HG03342 (cell line): ENCODE measurements around the gene EXOC6B.

Experiments used
- ATAC-seq: cut with Tn5 transposase; IDR thresholded peaks from one replicate; pipeline ENCODE4 v1.9.1; 2021; ENCODE audit warnings: mild to moderate bottlenecking, moderate library complexity; ENCODE audit not compliant: unreplicated experiment

Gene EXOC6B

DNA sequence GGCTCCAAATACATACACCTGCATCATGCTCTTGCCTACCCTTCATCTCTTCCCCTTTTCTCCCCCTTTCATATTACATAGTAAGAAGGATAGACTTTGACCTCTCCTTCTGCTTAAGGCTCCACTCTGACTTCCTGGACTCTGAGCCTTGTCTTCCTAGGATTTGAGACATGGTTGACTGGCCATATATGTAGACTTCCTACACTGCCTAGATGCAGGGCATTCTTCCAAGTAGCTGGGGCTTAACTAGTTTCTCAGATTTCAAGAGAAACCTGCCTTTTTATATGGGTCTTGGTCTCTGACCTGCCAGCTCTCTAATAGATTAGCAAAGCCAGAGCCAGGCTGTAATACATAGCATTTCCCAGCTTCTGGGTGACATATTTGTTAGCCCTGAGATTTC lies 642.8 kb downstream of the EXOC6B start:
- ATAC-seq: no peak

DNA sequence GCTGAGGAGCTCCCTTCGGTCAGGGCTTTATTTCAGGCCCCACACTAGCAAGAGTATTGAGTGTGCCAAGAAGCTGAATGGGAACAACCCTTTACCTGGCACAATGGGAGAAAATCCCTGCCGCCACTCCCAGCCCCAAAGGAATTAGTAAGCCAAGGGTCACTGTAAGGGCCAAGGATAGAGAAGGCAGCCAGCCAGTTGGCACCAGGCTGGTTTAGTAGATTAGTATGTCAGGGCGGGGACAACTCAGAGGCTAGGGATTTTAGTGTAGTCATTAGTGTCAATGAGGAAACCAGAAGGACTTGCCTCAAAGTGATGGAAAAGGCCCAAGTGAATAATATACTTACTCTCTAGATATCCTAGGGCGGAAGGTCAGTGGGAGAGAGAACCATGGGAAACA lies 643.3 kb downstream of the EXOC6B start:
- ATAC-seq: no peak

DNA sequence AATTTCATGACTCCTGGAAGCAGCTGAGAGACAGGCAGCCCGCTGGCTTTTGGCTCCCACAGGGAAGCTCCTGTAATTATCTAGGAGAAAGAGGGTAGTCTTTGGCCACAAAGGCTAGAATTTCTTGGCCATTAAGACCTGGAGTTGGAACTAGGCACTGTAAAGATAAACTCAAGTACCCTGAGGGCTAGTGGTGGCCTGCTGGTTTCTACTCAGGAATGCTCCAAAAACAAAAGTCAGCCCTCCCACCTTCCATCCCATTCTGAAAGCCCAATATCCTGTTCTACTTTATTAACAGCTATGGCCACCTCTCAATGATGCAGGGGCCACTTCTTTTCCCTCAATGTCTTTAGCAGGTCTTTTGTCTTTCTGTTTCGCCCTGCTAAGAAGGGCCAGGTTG lies 644.2 kb downstream of the EXOC6B start:
- no peak for ATAC-seq

DNA sequence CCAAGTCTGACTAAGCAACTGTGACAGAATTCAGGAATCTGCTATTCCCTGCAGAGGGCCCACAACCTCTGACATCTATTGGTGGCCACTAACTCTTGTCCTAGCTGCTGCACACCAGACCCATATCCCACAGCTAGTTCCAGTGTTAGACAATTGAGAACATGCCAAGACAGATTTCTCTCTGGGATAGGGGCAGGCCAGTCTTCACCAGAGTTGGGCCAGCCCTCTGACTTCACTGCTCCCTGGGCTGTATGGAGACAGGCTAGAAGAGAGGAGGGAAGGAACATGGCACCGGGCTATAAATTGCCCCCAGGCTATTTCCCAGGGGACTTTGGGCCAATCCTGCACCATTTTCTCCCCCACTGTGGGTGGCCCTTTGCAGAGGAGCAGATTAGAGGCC lies 645.5 kb downstream of the EXOC6B start:
- ATAC-seq: no peak

DNA sequence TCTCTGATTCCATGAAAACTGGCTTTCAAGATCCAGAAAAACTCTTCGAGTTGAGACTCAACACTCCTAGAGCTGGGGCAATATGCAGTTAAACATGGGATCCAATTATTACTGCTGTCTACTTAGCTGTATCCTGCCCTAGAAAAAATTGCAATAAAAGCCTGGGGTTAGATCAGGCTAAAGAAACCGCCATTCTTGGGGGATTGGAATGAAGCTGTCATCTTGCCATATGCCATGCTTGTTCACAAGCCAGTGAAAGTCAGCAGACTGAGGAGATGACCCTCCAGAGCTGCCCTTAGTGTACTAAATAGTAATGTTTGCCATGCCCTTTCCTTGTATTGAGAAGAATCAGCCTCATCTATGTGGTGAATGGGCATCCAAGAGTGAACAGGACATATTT lies 647.3 kb downstream of the EXOC6B start:
- ATAC-seq: no peak

DNA sequence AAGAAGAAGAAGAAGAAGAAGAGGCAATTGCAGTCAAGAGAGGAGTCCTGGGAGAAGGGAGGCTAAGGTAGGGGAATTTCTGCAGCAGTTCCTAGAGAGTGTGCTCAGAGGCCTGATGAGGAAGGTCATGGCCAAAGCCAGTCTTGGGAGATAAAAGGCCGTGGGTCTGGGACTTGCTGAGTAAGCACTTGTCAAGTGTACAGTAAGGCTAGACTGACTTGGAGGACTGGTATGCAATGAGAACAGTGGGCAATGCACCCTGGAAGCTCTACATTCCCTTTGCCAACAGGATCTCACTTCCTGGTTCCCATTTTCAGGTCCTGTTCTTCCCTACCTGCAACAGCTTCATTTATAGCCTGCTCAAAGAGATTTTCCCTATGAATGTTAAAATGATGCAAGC lies 649.6 kb downstream of the EXOC6B start:
- no peak for ATAC-seq

DNA sequence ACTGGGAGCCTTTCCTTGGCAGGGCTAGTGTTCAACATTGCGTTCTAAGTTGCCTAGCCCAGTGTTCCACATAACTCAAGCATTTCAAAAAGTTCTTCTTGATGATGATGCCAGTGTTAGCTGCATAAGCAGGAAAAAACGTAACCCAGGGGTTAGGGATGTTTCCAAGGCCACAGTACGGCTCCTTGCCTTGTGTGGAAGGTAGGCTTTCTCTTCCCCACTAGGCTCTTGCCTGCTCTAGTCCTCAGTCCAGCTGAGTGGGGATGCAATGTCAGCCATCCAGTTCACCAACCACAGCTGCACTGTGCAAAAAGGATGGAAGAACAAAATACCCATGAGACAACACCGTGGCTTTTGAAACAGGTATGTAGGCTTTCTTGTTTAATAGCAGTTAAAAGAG lies 650.2 kb downstream of the EXOC6B start:
- ATAC-seq: no peak

DNA sequence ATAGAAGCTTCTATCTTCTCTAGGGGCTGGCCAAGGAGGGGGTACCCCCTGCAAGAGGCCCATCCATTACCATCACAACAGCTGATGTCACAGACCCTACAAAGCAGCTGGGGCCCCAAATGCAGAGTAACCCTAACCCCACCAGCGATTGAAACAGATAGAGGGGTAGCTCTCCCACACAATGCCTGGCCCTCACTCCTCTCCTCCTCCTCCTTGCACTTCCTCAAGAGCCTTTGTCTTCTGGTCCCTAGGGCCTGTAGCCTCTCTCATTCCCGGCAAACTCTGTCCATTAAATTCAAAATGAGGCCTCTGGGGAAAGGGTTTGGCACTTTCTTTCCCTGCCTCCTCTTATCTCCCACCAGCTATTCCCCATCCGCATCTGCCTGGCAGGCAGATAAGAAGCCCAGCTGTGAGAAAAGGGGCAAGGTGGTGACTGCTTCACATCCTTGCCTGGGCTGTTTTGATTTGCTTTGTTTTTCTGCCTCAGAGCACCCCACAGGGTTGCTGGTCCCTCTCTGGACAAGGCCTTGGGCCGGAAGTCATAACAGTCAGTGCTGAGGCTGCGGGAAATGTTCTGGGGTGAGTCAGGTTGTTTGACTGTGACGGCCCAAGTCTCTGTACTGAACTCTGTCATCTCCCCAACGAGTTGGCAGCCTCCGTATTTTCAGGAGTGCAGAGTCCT lies 652.1 kb downstream of the EXOC6B start:
- no peak for ATAC-seq

DNA sequence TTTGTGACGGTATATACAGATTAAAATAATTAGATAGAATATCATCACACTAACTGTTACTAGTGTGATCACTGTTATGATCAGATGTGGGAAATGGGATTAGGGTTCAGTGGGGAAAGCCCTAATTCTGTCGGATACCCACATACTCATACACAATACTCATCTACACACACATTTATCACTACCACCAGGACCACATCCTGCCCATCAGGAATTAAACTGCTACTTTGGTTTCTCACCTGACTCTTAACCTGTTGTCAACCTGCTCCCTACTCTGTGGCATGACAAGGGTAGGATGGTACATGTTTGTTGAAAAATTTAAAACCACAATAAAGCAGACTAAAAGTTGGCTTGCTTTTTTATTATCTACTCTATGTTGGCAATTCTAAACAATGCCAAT lies 653.4 kb downstream of the EXOC6B start:
- no peak for ATAC-seq

DNA sequence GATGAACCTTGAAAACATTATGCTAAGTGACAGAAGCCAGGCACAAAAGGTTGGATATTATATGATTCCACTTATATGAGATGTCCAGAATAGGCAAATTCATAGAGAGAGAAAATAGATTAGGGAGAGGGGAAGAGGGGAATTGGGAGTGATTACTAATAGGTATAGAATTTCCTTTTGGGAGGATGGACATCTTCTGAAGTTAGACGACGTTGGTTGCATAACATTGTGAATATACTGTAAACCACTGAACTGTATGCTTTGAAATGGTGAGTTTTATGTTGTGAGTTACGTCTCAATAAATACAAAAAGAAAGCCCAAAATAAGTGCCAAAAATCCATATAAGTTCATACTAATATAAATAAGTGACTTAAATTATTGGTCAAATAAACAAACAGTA lies 659.6 kb downstream of the EXOC6B start:
- no peak for ATAC-seq

DNA sequence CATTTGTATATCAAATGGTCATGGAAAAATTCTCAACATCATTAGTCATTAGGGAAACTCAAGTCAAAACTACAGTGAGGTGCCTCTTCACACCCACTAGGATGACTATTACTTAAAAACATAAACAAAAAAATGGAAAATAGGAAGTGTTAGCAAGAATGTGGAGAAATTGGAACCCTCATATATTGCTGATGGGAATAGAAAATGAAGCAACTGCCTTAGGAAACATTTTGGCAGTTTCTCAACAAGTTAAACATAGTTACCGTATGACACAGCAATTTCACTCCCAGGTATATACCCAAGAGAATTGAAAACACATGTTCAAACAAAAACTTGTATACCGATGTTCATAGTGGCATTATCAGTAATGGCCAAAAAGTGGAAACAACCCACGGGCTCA lies 660.0 kb downstream of the EXOC6B start:
- no peak for ATAC-seq

DNA sequence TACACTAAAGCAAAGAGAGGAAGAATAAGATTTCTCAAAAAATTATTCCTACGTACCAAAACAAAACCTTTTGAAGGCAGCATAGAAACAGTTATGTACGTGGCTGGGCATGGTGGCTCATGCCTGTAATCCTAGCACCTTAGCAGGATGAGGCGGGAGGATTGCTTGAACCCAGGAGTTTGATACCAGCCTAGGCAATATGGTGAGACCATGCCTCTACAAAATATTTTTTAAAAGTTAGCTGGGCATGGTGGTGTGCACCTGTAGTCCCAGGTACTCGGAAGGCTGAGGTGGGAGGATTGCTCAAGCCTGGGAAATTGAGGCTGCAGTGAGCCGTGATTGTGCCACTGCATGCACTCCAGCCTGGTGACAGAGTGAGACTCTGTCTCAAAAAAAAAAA lies 663.3 kb downstream of the EXOC6B start:
- no peak for ATAC-seq

DNA sequence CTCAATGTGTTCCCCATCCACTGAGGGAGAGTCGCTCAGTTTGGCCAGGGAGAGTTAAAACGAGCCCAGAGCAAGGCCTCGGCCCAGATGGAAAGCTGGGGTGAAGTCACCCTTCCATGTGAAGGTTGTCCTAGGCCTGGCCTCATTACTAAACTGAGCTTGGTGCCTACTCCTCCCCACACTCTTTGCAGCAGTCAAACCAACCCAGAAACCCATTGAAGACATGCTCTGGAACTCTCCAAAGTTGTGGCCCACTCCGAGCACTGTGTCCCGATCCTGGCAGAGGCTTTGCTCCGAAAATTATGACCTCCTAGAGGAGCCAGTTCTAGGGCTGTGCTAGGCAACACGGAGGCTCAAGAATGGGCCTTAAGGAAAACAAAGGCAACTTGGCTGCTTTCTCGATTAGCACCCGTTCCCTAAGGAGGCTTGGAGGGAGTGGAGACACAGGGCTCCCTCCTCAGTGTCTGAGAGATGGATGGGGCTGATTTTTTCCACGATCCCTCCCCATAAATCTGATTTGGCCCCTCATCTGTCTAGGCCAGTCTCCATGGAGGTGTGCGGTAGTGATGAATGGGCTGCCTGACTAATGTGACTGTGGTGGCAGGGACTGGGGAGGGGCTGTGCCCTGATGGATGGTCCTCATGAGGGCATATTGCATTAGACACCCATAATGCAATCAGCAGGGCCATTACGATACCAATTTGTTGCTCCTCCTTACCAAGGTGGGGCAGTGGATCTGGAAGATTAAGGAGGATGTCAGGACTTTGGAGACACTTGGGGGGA lies 666.4 kb downstream of the EXOC6B start:
- no peak for ATAC-seq

DNA sequence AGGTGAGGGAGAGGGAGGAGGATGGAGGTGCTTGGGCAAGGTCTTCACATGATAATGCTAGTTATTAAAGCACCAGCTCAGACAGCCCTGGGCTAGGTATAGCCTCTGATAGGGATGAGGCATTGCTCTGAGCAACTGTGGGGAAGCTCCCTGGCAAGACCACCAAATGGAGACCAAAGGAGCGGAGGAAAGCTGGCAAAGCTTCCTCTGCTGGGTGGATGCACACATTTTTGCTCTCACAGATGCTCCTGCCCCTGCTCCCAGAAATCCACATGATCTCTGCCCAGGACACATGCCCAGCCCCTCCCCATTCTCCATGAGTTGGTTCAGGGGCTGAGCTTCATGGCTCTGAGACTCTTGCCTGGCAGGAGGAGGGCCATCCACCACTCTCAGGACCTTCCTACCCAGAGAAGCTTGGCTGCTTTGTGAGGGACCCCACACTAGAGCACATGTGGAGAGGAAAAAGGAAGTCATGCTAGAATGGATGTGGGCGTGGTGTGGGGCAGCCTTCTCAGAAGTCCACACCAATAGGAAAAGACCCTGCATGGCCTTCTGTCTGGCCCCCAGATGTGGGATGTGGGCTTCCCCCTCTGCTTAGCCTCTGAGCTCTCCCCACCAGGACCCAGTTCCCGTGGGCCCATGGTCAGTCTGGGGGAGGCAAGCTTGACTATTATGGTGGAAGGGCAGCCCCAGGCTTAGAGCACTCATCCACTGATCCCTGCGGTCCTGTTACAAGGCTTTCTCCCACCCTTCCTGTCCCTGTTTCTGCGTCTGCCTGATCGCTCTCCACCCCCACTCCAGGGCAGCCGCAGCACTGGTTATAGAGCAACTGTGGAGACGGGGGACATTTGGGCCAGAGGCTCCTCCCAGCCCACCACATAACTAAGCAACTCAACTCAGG lies 667.7 kb downstream of the EXOC6B start:
- ATAC-seq: no peak

DNA sequence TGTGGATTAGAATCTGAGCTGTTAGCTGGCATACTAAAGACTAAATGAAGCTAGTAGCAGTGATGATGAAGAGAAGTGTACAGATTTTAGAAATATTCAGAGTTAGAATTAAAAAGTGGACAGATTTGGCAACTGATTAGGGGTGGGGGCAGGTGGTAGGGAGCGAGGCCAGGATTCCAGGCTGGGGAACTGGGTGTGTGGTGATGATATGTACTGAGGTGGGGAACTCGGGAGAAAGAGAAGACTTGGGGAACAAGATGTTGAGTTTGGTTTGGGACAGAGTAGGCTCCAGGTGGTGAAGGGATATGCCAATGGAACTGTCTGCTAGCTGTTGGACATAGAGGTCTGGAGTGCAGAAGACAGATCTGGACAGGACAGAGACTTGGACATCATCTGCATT lies 669.0 kb downstream of the EXOC6B start:
- ATAC-seq: no peak

DNA sequence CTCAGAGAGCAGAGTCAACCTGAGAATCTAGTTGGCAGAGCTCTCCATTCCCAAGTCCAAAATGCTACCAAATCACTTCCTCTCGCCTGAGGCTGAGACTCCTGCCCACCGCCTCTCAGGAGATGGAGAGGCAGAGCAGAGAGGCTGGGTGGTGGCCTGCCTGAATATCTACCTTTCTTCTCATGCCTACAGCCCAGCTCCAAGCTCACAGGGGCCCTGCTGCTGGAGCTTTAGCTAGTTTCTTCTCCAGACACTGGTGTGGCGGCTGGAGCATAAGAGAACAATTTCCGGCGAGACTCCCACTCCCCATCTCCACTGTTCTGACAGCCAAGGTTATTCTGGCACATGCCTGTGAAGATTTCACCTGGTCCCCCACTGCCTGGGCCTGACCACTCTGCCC lies 670.1 kb downstream of the EXOC6B start:
- ATAC-seq: no peak

DNA sequence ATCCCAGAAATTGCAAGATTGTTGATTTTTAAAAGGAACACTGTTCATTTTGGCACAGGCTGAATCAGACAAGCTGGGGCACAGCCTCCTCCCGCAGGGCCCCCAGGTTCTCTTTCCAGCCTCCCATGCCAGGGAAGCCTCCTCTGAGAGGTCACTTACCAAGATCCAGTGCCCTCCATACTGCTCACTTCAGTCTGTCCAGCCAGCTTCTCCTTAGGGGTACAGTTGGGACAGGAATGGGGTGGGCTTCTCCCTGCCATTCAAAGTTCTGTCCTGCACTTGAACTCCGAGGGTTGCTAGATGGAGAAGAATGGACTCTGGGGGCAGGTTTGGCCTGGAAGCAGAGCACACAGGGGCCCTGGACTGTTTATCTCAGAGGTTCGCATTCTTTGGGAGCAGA lies 670.7 kb downstream of the EXOC6B start:
- ATAC-seq: no peak

DNA sequence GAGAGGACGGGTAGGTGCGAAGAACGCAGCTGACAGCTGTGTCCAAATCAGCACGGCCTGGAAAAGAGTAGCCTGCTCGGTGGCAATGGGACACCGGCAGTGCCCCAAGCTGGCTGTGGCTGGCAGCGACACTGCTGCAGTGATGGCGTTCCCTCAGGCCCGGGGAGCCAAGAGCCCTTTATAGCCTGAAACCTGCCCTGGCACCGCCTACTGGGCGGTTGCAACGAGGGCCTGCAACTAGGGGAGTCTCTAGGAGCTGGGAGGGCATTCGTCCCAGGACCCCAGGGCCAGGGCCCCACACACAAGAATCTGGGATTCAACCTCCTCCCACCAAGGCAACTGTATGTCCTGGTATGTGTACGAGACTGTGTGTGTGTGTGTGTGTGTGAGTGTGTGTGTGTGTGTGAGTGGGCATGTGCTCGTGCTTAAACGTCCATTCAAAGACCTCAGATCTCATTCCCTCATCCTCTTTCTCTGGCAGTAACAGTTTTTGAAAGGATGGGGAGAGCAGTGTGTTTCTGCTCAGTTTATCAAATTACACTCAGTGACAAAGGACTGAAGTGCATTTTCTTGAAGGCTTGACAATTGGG lies 671.4 kb downstream of the EXOC6B start:
- no peak for ATAC-seq

DNA sequence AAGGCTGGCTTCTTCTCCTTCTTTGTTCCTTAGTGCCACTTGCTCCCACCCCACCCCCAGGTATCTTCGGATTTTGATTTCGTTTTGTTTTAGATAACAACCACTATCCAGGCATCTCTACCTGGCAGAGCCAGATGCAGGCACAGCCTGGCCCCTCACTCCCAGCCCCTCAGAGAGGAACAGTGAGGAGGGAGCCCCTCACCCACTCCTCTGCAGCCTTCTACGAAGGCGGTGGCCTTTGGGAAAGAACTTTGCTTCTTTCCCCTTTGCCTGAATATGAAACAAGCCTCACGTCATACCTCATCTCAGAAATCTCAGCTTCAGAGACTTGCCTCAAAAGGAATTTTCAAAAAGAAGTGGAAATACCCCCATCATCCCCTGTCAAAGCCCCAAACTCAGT lies 671.9 kb downstream of the EXOC6B start:
- no peak for ATAC-seq

DNA sequence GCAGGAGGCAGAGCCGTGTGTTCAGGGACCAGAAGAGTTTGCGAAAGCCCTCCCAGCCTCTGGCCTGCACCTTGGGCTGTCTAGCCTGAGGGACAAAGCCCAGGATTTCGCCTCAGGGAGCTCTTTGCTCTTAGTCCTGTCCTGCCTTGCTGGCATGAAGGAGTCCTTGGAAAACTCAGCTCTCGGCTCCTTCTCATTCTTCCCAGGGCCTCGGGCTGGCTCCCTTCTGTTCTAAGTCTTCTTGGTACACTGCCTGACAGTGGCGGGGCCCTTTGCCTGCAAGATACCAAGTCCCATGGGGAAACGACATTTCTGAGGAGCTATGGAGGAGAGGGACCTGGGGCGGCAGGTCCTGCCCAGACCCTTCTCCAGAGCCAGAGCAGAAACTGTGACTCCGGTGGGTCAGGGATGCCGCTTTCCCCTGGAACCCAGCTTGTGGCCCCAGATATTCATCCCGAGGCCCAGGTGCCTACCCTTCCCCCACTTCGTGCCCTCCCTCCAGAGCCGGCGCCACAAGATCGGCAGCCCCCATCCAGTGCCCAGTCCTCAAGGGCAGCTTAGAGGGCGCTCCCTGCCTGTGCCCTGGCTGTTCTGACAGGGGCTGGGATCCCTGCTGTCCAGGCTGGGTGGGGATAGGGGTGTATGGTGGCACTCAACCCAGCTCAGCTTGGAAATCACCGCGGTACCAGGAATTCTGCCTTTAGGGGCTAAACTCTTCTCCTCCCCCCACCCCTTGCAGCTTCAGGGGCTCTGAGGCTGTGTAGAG lies 672.6 kb downstream of the EXOC6B start:
- no peak for ATAC-seq
